Lower leg skin (tissue), 4 donors: ENCODE data around the gene WDPCP. TPM values are rescaled to one million over a fixed set of nuclear protein-coding genes. Genes with fewer than 3 reads are reported as not detected.

Experiments
- DNase-seq, 2 donors: peaks; one replicate each; pipeline ENCODE4 v3.0.0-alpha.2; 2019; ENCODE audit warnings: low spot score in 2 of 2
- H3K4me3 ChIP-seq: fragments of 200-600 bp; sonication (generic); 2 replicates; pipeline ENCODE4 v1.5.1; 2017; ENCODE audit warnings: mild to moderate bottlenecking, low read depth; ENCODE audit not compliant: poor library complexity, severe bottlenecking
- CTCF ChIP-seq, 3 donors: fragments of 450-650 bp; IDR thresholded peaks; one replicate each; pipeline ENCODE4 v1.5.1; 2016; ENCODE audit warnings: antibody characterized with exemption in 3 of 3, mild to moderate bottlenecking in 3 of 3, moderate library complexity in 2 of 3
- POLR2A ChIP-seq, 2 donors: fragments of 450-650 bp; IDR thresholded peaks; one replicate each; pipeline ENCODE4 v1.6.1; 2016 to 2017; ENCODE audit warnings: antibody characterized with exemption in 2 of 2, mild to moderate bottlenecking in 1 of 2, moderate library complexity in 1 of 2
- WGBS, 2 donors: methylation state at CpG; one replicate each; pipeline ENCODE4 v1.1.5; 2018; 5-methylcytosine and 5-hydroxymethylcytosine counted together
- intact Hi-C: fragments of 100-400 bp; cut with DNase I; formaldehyde crosslinking; loops from one replicate; pipeline ENCODE4 v1.15.0; 2023; ENCODE audit warnings: low total_unique reads
- total RNA-seq, 4 donors: library from RNA; depleted of rRNA; stranded (reverse); fragments of >200 nt; gene quantifications; one replicate each; pipeline ENCODE4 v1.1.0, GENCODE V29; 2016

Gene WDPCP
- total RNA-seq, 4 donors from 2014 or later, result 4.5 to 10.2 (median 5.5) TPM

GRCh38 chr2:63270717-63271116, 317.6 kb downstream of the WDPCP start:
- no peak for DNase-seq
- H3K4me3 ChIP-seq, result no peak overlapping the region
- TF ChIP-seq CTCF (IDR thresholded peaks at IDR 0.05) (no peak), POLR2A (IDR thresholded peaks at IDR 0.05) (no peak)
- WGBS, 2 donors, result 93 to 94% methylated on average over 3 of the region's 3 CpGs
- intact Hi-C loops, result no loop called here

- intact Hi-C loops, result no loop called here
- H3K4me3 ChIP-seq, result no peak overlapping the region
- DNase-seq, result no peak
- TF ChIP-seq CTCF (IDR thresholded peaks at IDR 0.05) (no peak), POLR2A (IDR thresholded peaks at IDR 0.05) (no peak)
These were observed 319.3 kb downstream of the WDPCP start for GRCh38 chr2:63268946-63269345.

GRCh38 chr2:63261137-63261621, 327.1 kb downstream of the WDPCP start:
- DNase-seq, result no peak
- H3K4me3 ChIP-seq, result no peak overlapping the region
- intact Hi-C loops, result no loop called here
- no peak for TF ChIP-seq CTCF (IDR thresholded peaks at IDR 0.05)
- 81 to 82% methylated on average over 2 of the region's 2 CpGs for WGBS, 2 donors

GRCh38 chr2:63257473-63257872, 330.8 kb downstream of the WDPCP start:
- intact Hi-C loops, result no loop called here
- no peak for TF ChIP-seq CTCF (IDR thresholded peaks at IDR 0.05)
- no peak for TF ChIP-seq POLR2A (IDR thresholded peaks at IDR 0.05)
- H3K4me3 ChIP-seq, result no peak overlapping the region
- no peak for DNase-seq
- 87 to 91% methylated on average over 2 of the region's 2 CpGs for WGBS, 2 donors

- DNase-seq, result no peak
- intact Hi-C loops, result no loop called here
- TF ChIP-seq CTCF (IDR thresholded peaks at IDR 0.05) (no peak), POLR2A (IDR thresholded peaks at IDR 0.05) (no peak)
- no peak overlapping the region for H3K4me3 ChIP-seq
- WGBS, 2 donors, result 81 to 97% methylated on average over 2 of the region's 2 CpGs
These were observed 339.1 kb downstream of the WDPCP start for GRCh38 chr2:63249161-63249560.

GRCh38 chr2:63242747-63243146, 345.5 kb downstream of the WDPCP start:
- no peak for DNase-seq
- H3K4me3 ChIP-seq, result no peak overlapping the region
- intact Hi-C loops, result no loop called here
- TF ChIP-seq CTCF (IDR thresholded peaks at IDR 0.05) (no peak), POLR2A (IDR thresholded peaks at IDR 0.05) (no peak)
- 87 to 97% methylated on average over 1 of the region's 1 CpG for WGBS, 2 donors
